SIG-M5 treated with dmso at 0.1 percent for 504 hours (cell line): ENCODE results near the gene ARR3.
A peak's percentile ranks its signal among the peaks of the same experiment; 100 is the strongest.
"Not testable (repeated sequence)": the region's sequence is repeated elsewhere in the genome, so short reads cannot be mapped to it uniquely, and the experiment has no call there.

Experiments
- DNase-seq: peaks from one replicate; lab custom pipeline; 2025; ENCODE audit not compliant: unreplicated experiment; lab: John Stamatoyannopoulos, UW

ARR3 gene

GRCh38 chrX:70279081-70279480 lies 10.9 kb downstream of the ARR3 start:
- DNase-seq = no peak

- no peak for DNase-seq
Measured at GRCh38 chrX:70280573-70280972, 12.4 kb downstream of the ARR3 start.

GRCh38 chrX:70281951-70282350 lies 13.8 kb downstream of the ARR3 start, which contains the start of gene RAB41:
RAB41 (plus strand) TSS chrX:70282172; CDS start chrX:70282218, 46 bp downstream.
- DNase-seq = no peak

GRCh38 chrX:70289168-70289792 lies 21.1 kb downstream of the ARR3 start:
- no peak for DNase-seq

GRCh38 chrX:70289793-70290770 lies 21.9 kb downstream of the ARR3 start, which contains the start of the genes KIF4A and PDZD11:
KIF4A (plus strand) TSS chrX:70290104; CDS start chrX:70290459, 355 bp downstream.
PDZD11 (minus strand) TSS chrX:70289927; CDS start chrX:70289341, 586 bp downstream.
- DNase-seq = peak; percentile 73

- no peak for DNase-seq
Measured at GRCh38 chrX:70292788-70293187, 24.7 kb downstream of the ARR3 start.

- DNase-seq = no peak
Measured at GRCh38 chrX:70293621-70294020, 25.5 kb downstream of the ARR3 start.

- no peak for DNase-seq
Measured at GRCh38 chrX:70301716-70302115, 33.6 kb downstream of the ARR3 start.

- DNase-seq = no peak
Measured at GRCh38 chrX:70313503-70313902, 45.4 kb downstream of the ARR3 start.

- no peak for DNase-seq
Measured at GRCh38 chrX:70322784-70323183, 54.6 kb downstream of the ARR3 start.

GRCh38 chrX:70323628-70324027 lies 55.5 kb downstream of the ARR3 start:
- not testable (repeated sequence) for DNase-seq

GRCh38 chrX:70324326-70324725 lies 56.2 kb downstream of the ARR3 start:
- DNase-seq = no peak

- DNase-seq = no peak
Measured at GRCh38 chrX:70331161-70331560, 63.0 kb downstream of the ARR3 start.
